Stimulated activated CD8-positive, alpha-beta memory T cell treated with anti-CD3 and anti-CD28 coated beads, Interleukin-12 subunit alpha, Interleukin-12 subunit beta, amount 100 ng/mL, for 24 hours (primary cell): ENCODE measurements around the gene S1PR5.

Experiments
- DNase-seq: peaks from one replicate; pipeline ENCODE4 v3.0.0-alpha.2; 2020; ENCODE audit errors: extremely low read depth

Gene S1PR5

GRCh38 chr19:10467104-10467706 is 50.0 kb downstream of the S1PR5 start:
- DNase-seq: no peak

GRCh38 chr19:10464456-10464855 is 52.8 kb downstream of the S1PR5 start:
- DNase-seq: no peak
